Adrenal gland (tissue), 12 donors: ENCODE results near the gene SDF4. TPM values are rescaled to one million over a fixed set of nuclear protein-coding genes. Genes with fewer than 3 reads are reported as not detected.

Experiments
- DNase-seq, 7 donors: peaks; one replicate each; pipeline ENCODE4 v3.0.0-alpha.2; 2019 to 2020
- H3K27ac ChIP-seq, 5 donors: fragments of 200-600 bp; sonication (generic) in 4 of 5; 1 replicate in 3 of 5; 2 replicates in 2 of 5; pipeline versions ENCODE4 v1.5.1 to v1.8.0; 2016 to 2020; ENCODE audit warnings: mild to moderate bottlenecking in 1 of 5
- H3K27me3 ChIP-seq: fragments of 200-600 bp; 2 replicates; pipeline ENCODE4 v1.8.0; 2021
- H3K36me3 ChIP-seq, 2 donors: fragments of 200-600 bp; replicated peaks in 1 of 2; 1 replicate in 1 of 2; 2 replicates in 1 of 2; pipeline versions ENCODE4 v1.5.1 to v1.8.0; 2018 to 2022
- H3K4me1 ChIP-seq, 2 donors: fragments of 200-600 bp; replicated peaks in 1 of 2; 1 replicate in 1 of 2; 2 replicates in 1 of 2; pipeline versions ENCODE4 v1.5.1 to v1.8.0; 2018 to 2021
- H3K4me3 ChIP-seq, 4 donors: fragments of 200-600 bp; sonication (generic) in 3 of 4; one replicate each; pipeline ENCODE4 v1.5.1; 2016 to 2018
- H3K9me3 ChIP-seq, 3 donors: fragments of 200-600 bp; sonication (generic) in 1 of 3; replicated peaks in 1 of 3; 1 replicate in 2 of 3; 2 replicates in 1 of 3; pipeline versions ENCODE4 v1.5.1 to v1.8.0; 2016 to 2021
- POLR2A ChIP-seq, 2 donors: fragments of 450-650 bp; IDR thresholded peaks; one replicate each; pipeline ENCODE4 v1.6.1; 2017; ENCODE audit warnings: antibody characterized with exemption in 2 of 2, mild to moderate bottlenecking in 2 of 2, moderate library complexity in 1 of 2
- WGBS, 4 donors: extraction: QIAGEN DNeasy Blood & Tissue Kit in 2 of 4; methylation state at CpG; one replicate each; pipeline versions ENCODE4 v1.1.5 to v1.1.7; 2013 to 2017; 5-methylcytosine and 5-hydroxymethylcytosine counted together
- intact Hi-C, 2 donors: fragments of 100-400 bp; cut with DNase I; formaldehyde crosslinking; loops; one replicate each; pipeline versions ENCODE4 v1.14.1 to v1.15.0; 2022 to 2023
- polyA plus RNA-seq, 3 donors: library from polyadenylated mRNA; stranded (reverse); fragments of 200-250 nt in 2 of 3; fragments of 350-450 nt in 1 of 3; fragmentation: Illumina TruSeq in 1 of 3; extraction: RNeasy Lipid Tissue Mini Kit (QIAGEN cat#74804) in 1 of 3; gene quantifications; one replicate each; pipeline ENCODE4 v1.2.3, GENCODE V29; 2013 to 2014
- total RNA-seq, 9 donors: library from RNA; depleted of rRNA in 4 of 9; stranded (reverse); fragments of >200 nt in 4 of 9; fragments of 120-200 nt in 1 of 9; fragmentation: NEBNext Ultra II Directional in 1 of 9; extraction: Animal tissue kit (Norgen Biotek cat#: 25700) in 1 of 9; gene quantifications; one replicate each; pipeline versions ENCODE4 v1.1.0 to v1.2.4, GENCODE V29; 2013 to 2023
- TF ChIP-seq, protein P1 (sequence below), 6 experiments: fragments of 450-650 bp in 4 of 6; fragments of 200-600 bp in 2 of 6; sonication (generic) in 1 of 6; IDR thresholded peaks; 1 replicate in 5 of 6; 2 replicates in 1 of 6; pipeline versions ENCODE4 v1.5.1 to v1.8.0; 2016 to 2021; ENCODE audit warnings: antibody characterized with exemption in 6 of 6, mild to moderate bottlenecking in 2 of 6, moderate library complexity in 1 of 6
- donor health status: healthy with polysubstance abuse.
- donor health status: Bipolar disorder and iron deficiency.
- donor health status: DM: yes; HTN: yes; CAD: no.
- donor health status: DM: no; HTN: no; CAD: no.
- donor health status: DM: no; HTN: no; CAD: no.
- donor health status: DM: yes; HTN: yes; CAD: no.

SDF4 gene
- total and polyA plus RNA-seq, 12 donors: 49.4 to 221 (median 142) TPM

- H3K9me3 ChIP-seq: no peaks in the 10 kb centered on the region
- TF ChIP-seq POLR2A (IDR thresholded peaks at IDR 0.05): no peak
- TF ChIP-seq, protein P1, sequence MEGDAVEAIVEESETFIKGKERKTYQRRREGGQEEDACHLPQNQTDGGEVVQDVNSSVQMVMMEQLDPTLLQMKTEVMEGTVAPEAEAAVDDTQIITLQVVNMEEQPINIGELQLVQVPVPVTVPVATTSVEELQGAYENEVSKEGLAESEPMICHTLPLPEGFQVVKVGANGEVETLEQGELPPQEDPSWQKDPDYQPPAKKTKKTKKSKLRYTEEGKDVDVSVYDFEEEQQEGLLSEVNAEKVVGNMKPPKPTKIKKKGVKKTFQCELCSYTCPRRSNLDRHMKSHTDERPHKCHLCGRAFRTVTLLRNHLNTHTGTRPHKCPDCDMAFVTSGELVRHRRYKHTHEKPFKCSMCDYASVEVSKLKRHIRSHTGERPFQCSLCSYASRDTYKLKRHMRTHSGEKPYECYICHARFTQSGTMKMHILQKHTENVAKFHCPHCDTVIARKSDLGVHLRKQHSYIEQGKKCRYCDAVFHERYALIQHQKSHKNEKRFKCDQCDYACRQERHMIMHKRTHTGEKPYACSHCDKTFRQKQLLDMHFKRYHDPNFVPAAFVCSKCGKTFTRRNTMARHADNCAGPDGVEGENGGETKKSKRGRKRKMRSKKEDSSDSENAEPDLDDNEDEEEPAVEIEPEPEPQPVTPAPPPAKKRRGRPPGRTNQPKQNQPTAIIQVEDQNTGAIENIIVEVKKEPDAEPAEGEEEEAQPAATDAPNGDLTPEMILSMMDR (IDR thresholded peaks at IDR 0.05): no peak
- intact Hi-C loops: no loop called here
- no peaks in the 10 kb centered on the region for H3K36me3 ChIP-seq
- WGBS, 4 donors: 81 to 93% (median 87%) methylated on average over 3 to 19 of the region's 19 CpGs
- peaks cover 44% of the 10 kb centered on the region for H3K27me3 ChIP-seq
- no peak for DNase-seq
- no peak overlapping the region for H3K4me3 ChIP-seq
- H3K4me1 ChIP-seq: peaks cover 6 to 14% of the 10 kb centered on the region in 2 donors
- no peak overlapping the region for H3K27ac ChIP-seq
Measured at GRCh38 chr1:1204998-1205768, 26.6 kb downstream of the SDF4 start.

GRCh38 chr1:1204425-1204920 lies 27.3 kb downstream of the SDF4 start:
- WGBS, 4 donors: 63 to 86% (median 81%) methylated on average over 2 to 8 of the region's 8 CpGs

DNA sequence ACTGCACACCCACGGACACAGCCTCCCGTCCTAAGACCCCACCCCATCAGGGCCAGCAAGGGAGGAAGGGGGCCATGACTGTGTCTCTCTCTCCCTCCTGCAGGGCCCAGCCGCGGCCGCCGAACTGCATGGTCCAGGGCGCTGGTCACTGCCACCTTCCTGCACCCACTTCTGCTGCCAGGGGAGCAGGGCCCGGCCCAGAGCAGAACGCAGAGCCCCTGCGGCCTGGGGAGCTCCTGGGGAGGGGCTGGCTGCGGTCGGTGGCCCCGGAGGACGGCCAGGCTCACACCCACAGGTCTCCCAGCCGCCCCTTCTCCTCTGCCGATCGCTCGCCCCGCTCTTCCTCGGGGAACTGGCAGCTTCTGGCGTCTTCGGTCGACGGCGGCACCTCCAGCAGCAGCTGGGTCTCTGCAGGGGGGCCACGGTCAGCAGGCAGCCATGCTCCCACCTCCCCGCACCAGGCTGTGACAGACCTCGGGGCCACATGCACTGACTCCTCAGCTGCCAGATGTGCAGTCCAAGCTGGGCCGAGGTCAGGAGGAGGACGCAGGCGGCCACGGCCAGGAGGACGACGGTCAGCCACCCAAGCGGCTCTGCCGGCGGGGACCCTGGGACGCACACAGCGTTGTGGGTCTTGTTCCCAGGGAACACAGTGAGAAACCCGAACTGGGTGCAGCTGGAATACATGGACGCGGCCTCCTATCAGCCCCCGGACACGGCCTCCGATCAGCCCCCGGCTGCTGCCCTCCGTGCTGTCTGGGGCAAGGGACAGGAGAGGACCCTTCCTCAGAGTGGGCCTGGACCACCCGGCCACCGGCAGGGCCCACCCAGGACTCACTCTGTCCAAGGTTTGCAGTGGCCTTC lies 28.0 kb downstream of the SDF4 start:
- no peaks in the 10 kb centered on the region for H3K9me3 ChIP-seq
- no peaks in the 10 kb centered on the region for H3K36me3 ChIP-seq
- no peak overlapping the region for H3K4me3 ChIP-seq
- 73 to 84% (median 77%) methylated on average over 10 to 49 of the region's 49 CpGs for WGBS, 4 donors
- H3K27ac ChIP-seq: no peak overlapping the region
- no peak for DNase-seq
- intact Hi-C loops: no loop called here
- peaks cover 6 to 14% of the 10 kb centered on the region in 2 donors for H3K4me1 ChIP-seq
- TF ChIP-seq, protein P1 (IDR thresholded peaks at IDR 0.05): no peak
- H3K27me3 ChIP-seq: peaks cover 44% of the 10 kb centered on the region

More at GRCh38 chr1:1204425-1204920, 27.3 kb downstream of the SDF4 start:
- TF ChIP-seq, protein P1 (IDR thresholded peaks at IDR 0.05): no peak
- no peak for TF ChIP-seq POLR2A (IDR thresholded peaks at IDR 0.05)
- H3K4me3 ChIP-seq: no peak overlapping the region
- H3K4me1 ChIP-seq: peaks cover 6 to 14% of the 10 kb centered on the region in 2 donors
- peaks cover 44% of the 10 kb centered on the region for H3K27me3 ChIP-seq
- no peaks in the 10 kb centered on the region for H3K9me3 ChIP-seq
- no peaks in the 10 kb centered on the region for H3K36me3 ChIP-seq
- no peak overlapping the region for H3K27ac ChIP-seq
- intact Hi-C loops: no loop called here
- DNase-seq: no peak
